Colonic mucosa (tissue), 4 donors: ENCODE results near the gene SEC31A. TPM values are rescaled to one million over a fixed set of nuclear protein-coding genes. Genes with fewer than 3 reads are reported as not detected.
"Not testable (repeated sequence)": the region's sequence is repeated elsewhere in the genome, so short reads cannot be mapped to it uniquely, and the experiment has no call there.

Experiments
- DNase-seq: peaks from one replicate; pipeline ENCODE4 v3.0.0-alpha.2; 2020
- H3K27ac ChIP-seq: fragments of 200-600 bp; one replicate; pipeline ENCODE4 v1.8.0; 2021
- H3K27me3 ChIP-seq: fragments of 200-600 bp; one replicate; pipeline ENCODE4 v1.8.0; 2021
- H3K36me3 ChIP-seq: fragments of 200-600 bp; one replicate; pipeline ENCODE4 v1.8.0; 2021
- H3K4me1 ChIP-seq: fragments of 200-600 bp; one replicate; pipeline ENCODE4 v1.8.0; 2021; ENCODE audit warnings: mild to moderate bottlenecking
- H3K4me3 ChIP-seq: fragments of 200-600 bp; one replicate; pipeline ENCODE4 v1.8.0; 2021
- H3K9ac ChIP-seq, 2 donors: one replicate each; pipeline ENCODE4 v1.7.0; 2013; ENCODE audit warnings: control low read depth in 2 of 2, low read depth in 2 of 2, low read length in 2 of 2
- H3K9me3 ChIP-seq: fragments of 200-600 bp; one replicate; pipeline ENCODE4 v1.8.0; 2021
- intact Hi-C: fragments of 100-400 bp; cut with DNase I; formaldehyde crosslinking; loops from one replicate; pipeline ENCODE4 v1.14.1; 2022
- total RNA-seq, 2 donors: library from RNA; stranded (reverse); fragmentation: NEBNext Ultra II Directional in 1 of 2; extraction: Animal tissue kit (Norgen Biotek cat#: 25700) in 1 of 2; gene quantifications; one replicate each; pipeline ENCODE4 v1.2.1, GENCODE V29; 2021
- TF ChIP-seq, protein P1 (sequence below): fragments of 200-600 bp; IDR thresholded peaks from one replicate; pipeline ENCODE4 v1.8.0; 2022; ENCODE audit warnings: antibody characterized with exemption, mild to moderate bottlenecking
- donor health status: healthy.
- donor health status: DM: no; HTN: no; CAD: no.
- donor health status: DM: no; HTN: no; CAD: no.

Gene SEC31A
- total RNA-seq, 2 donors from 2014 or later = 158 to 188 TPM

DNA sequence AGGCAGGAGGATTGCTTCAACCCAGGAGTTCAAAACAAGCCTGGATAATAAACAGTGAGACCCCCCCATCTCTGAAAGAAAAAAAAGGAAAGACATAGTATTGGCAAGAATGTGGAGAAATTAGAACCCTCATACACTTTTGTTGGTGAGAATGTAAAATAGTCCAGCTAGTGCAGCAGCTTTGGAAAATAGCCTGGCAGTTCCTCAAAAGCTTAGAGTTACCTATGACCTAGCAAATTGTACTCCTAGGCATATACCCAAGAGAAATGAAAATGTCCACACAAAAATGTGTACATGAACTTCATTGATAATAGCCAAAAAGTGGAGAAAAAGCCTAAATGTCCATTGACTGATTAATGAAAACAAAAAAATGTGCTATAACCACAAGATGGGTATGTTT, 30.8 kb upstream of the SEC31A start:
- no peak for DNase-seq
- TF ChIP-seq, protein P1, sequence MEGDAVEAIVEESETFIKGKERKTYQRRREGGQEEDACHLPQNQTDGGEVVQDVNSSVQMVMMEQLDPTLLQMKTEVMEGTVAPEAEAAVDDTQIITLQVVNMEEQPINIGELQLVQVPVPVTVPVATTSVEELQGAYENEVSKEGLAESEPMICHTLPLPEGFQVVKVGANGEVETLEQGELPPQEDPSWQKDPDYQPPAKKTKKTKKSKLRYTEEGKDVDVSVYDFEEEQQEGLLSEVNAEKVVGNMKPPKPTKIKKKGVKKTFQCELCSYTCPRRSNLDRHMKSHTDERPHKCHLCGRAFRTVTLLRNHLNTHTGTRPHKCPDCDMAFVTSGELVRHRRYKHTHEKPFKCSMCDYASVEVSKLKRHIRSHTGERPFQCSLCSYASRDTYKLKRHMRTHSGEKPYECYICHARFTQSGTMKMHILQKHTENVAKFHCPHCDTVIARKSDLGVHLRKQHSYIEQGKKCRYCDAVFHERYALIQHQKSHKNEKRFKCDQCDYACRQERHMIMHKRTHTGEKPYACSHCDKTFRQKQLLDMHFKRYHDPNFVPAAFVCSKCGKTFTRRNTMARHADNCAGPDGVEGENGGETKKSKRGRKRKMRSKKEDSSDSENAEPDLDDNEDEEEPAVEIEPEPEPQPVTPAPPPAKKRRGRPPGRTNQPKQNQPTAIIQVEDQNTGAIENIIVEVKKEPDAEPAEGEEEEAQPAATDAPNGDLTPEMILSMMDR = no peak
- H3K9ac ChIP-seq = no peak overlapping the region
- H3K27ac ChIP-seq = no peak overlapping the region
- no peak overlapping the region for H3K4me3 ChIP-seq
- no peaks in the 10 kb centered on the region for H3K9me3 ChIP-seq
- intact Hi-C loops = no loop called here
- H3K36me3 ChIP-seq = no peaks in the 10 kb centered on the region
- H3K27me3 ChIP-seq = no peaks in the 10 kb centered on the region
- no peaks in the 10 kb centered on the region for H3K4me1 ChIP-seq

DNA sequence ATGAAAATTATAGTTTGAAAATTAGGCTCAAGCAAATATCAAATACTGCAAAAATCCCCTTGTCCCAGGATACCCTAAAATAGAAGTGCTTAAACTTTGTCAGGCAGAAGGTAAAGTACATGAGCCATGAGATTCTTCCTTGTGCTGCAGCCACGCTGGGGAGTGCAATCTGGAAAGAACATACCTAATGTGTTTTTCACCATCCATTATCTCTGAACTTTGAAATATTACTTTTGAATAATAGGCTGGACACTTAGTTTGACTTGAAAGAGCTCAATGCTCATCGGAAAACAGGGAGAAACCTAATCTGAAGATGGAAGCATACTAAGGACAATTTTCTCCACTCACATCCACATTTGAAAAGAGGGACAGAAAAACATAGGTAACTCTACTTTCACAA, 28.4 kb upstream of the SEC31A start:
- no peak for DNase-seq
- TF ChIP-seq, protein P1 = no peak
- Histone ChIP-seq H3K4me1 (no peaks in the 10 kb centered on the region), H3K9me3 (no peaks in the 10 kb centered on the region), H3K27ac (no peak overlapping the region), H3K4me3 (no peak overlapping the region), H3K27me3 (no peaks in the 10 kb centered on the region), H3K9ac (no peak overlapping the region), H3K36me3 (no peaks in the 10 kb centered on the region)
- intact Hi-C loops = no loop called here

DNA sequence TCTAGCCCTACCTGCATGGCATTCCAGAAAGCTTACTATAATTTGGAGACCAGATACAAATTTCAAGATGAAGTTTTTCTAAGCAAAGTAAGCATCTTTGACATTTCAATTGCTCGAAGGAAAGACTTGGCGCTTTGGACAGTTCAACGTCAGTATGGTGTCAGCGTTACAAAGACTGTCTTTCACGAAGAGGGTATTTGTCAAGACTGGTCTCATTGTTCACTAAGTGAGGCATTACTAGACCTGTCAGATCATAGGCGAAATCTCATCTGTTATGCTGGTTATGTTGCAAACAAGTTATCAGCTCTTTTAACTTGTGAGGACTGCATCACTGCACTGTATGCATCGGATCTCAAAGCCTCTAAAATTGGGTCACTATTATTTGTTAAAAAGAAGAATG, 27.1 kb upstream of the SEC31A start:
- no peaks in the 10 kb centered on the region for H3K9me3 ChIP-seq
- intact Hi-C loops = no loop called here
- H3K36me3 ChIP-seq = no peaks in the 10 kb centered on the region
- H3K4me1 ChIP-seq = no peaks in the 10 kb centered on the region
- DNase-seq = no peak
- H3K27ac ChIP-seq = no peak overlapping the region
- H3K4me3 ChIP-seq = no peak overlapping the region
- no peak overlapping the region for H3K9ac ChIP-seq
- no peaks in the 10 kb centered on the region for H3K27me3 ChIP-seq
- TF ChIP-seq, protein P1 = no peak

DNA sequence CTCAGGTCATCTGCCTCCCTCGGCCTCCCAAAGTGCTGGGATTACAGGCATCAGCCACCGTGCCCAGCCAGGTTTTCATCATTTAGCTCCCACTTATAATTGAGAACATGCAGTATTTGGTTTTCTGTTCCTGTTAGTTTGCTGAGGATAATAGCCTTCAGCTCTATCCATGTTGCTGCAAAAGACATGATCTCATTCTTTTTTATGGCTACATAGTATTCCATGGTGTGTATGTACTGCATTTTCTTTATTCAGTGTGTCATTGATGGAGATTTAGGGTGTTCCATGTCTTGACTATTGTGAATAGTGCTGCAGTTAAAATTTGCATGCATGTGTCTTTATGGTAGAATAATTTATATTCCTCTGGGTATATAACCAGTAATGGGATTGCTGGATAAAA, 23.0 kb upstream of the SEC31A start:
- not testable (repeated sequence) for H3K4me3 ChIP-seq, H3K36me3 ChIP-seq, H3K4me1 ChIP-seq

DNA sequence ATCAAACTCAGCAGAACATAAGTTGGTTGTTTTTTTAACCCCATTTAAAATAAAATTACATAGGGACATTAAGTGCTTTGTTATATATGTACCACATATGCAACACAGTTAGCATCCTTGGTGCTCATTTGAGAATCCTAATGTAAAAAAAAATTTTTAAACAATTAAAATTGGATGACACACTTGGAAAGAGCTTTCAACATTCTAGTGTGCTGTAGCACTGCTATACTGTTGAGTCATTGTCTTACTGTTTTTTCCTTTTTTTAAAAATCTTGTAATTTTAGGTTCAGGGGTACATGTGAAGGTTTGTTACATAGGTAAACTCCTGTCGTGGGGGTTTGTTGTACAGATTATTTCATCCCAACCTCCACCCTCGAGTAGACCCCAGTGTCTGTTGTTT, 22.4 kb upstream of the SEC31A start:
- Histone ChIP-seq H3K4me3 (no peak overlapping the region), H3K36me3 (no peaks in the 10 kb centered on the region), H3K9ac (no peak overlapping the region), H3K27ac (no peak overlapping the region), H3K9me3 (no peaks in the 10 kb centered on the region), H3K4me1 (no peaks in the 10 kb centered on the region), H3K27me3 (no peaks in the 10 kb centered on the region)
- intact Hi-C loops = no loop called here
- DNase-seq = no peak
- TF ChIP-seq, protein P1 = no peak

More for the DNA sequence above, 23.0 kb upstream of the SEC31A start:
- H3K9me3 ChIP-seq, H3K9ac ChIP-seq, intact Hi-C loops, DNase-seq, H3K27ac ChIP-seq, H3K27me3 ChIP-seq: not testable (repeated sequence)

DNA sequence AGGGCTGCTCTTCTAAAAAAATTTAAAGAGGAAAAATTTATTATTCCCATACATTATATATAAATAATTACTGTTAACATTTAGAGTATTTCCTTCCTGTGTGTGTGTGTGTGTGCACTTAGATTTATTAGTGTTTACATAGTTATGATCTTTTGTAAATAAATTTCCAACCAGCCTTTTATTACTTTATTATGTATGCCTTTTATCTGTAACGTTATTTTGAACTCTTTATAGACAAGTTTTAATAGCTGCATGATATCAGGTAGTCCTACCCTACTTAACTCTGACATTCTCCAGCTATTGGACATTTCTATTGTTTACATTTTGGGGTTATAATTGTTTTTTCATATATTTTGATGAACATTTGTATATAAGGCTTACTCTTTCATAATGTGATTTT, 18.4 kb upstream of the SEC31A start:
- Histone ChIP-seq H3K9me3 (no peaks in the 10 kb centered on the region), H3K36me3 (no peaks in the 10 kb centered on the region), H3K27ac (no peak overlapping the region), H3K27me3 (no peaks in the 10 kb centered on the region), H3K4me1 (no peaks in the 10 kb centered on the region), H3K4me3 (no peak overlapping the region), H3K9ac (no peak overlapping the region)
- TF ChIP-seq, protein P1 = no peak
- intact Hi-C loops = no loop called here
- DNase-seq = no peak
